A673 (cell line): ENCODE data around the gene LIPM.

Source experiments
- EZH2 ChIP-seq: fragments of 200-600 bp; sonication (generic); IDR thresholded peaks from 2 replicates; pipeline ENCODE4 v1.6.1; 2017; ENCODE audit warnings: borderline replicate concordance, low read depth, mild to moderate bottlenecking, mixed read lengths, antibody characterized with exemption, low read length; ENCODE audit not compliant: poor library complexity, severe bottlenecking
- TF ChIP-seq, protein P1 (sequence below): fragments of 300-800, 200-600 bp; sonication (generic); conservative IDR thresholded peaks from 2 replicates; pipeline ENCODE4 v1.5.1; 2017; ENCODE audit warnings: low read depth, mild to moderate bottlenecking, antibody characterized with exemption, low read length, moderate library complexity, mixed read lengths

DNA sequence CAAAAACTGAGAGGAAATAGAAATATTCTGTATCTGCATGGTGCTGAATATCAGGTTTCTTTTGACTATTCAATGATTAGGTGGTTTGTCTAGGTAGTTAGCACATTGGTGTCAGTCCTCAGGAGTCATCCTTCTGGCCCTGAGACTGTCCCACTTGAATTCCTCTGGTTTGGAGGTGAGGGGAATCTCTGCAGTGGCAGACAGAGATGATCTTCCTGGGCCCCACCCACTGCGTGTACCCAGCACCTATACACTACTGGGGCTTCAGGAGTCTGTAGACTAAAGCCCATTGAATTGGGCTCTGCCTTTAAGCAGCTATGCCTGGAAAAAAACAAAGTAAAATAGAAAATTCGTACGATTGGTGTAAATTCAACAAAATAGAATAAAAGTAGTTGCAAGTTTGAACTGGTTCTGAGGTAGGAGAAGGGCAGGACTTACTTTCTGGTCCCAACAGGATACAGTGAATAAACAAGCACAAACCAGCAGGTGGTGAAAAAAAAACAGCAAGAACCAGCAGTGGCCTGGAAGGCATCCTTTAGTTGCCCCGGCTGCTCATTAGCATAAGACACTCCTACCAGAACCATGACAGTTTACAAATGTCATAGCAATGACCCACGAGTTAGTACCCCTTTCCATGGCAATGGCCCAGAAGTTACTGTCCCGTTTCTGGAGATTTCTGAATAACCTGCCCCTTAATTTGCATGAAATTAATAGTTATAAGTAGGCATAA is 1.7 kb downstream of the LIPM start:
- TF ChIP-seq, protein P1, sequence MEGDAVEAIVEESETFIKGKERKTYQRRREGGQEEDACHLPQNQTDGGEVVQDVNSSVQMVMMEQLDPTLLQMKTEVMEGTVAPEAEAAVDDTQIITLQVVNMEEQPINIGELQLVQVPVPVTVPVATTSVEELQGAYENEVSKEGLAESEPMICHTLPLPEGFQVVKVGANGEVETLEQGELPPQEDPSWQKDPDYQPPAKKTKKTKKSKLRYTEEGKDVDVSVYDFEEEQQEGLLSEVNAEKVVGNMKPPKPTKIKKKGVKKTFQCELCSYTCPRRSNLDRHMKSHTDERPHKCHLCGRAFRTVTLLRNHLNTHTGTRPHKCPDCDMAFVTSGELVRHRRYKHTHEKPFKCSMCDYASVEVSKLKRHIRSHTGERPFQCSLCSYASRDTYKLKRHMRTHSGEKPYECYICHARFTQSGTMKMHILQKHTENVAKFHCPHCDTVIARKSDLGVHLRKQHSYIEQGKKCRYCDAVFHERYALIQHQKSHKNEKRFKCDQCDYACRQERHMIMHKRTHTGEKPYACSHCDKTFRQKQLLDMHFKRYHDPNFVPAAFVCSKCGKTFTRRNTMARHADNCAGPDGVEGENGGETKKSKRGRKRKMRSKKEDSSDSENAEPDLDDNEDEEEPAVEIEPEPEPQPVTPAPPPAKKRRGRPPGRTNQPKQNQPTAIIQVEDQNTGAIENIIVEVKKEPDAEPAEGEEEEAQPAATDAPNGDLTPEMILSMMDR: no peak
- no peak for TF ChIP-seq EZH2
